ENCODE results near the gene DENND1A.

Gene DENND1A

GRCh38 chr9:123591283-123591682, 338.6 kb downstream of the DENND1A start:
- Histone ChIP-seq H3K4me2 (ENCODE audit: low read depth, low read length, poor library complexity, severe bottlenecking) (no peak overlapping the region), H3K9ac (ENCODE audit: low read depth, low read length, poor library complexity, severe bottlenecking) (no peak overlapping the region), H3K4me1 (ENCODE audit: insufficient read depth, low read length, poor library complexity, severe bottlenecking) (no peaks in the 10 kb centered on the region), H3K9me3 (ENCODE audit: insufficient read depth, low read depth, low read length) (no peaks in the 10 kb centered on the region), H3K79me2 (ENCODE audit: insufficient read depth, low read length) (no peaks in the 10 kb centered on the region), H3K36me3 (ENCODE audit: insufficient read depth, low read length) (no peaks in the 10 kb centered on the region), H4K20me1 (ENCODE audit: insufficient read depth, low read length, poor library complexity, severe bottlenecking) (no peaks in the 10 kb centered on the region), H3K9me2 (replicated peaks; ENCODE audit: low read depth, low read length) (no peaks in the 10 kb centered on the region), H2AFZ (ENCODE audit: low read length) (no peak overlapping the region), H3K4me3 (ENCODE audit: low read length, poor library complexity, severe bottlenecking) (no peak overlapping the region), H3K27me3 (ENCODE audit: insufficient read depth, low read length, poor library complexity, severe bottlenecking) (no peaks in the 10 kb centered on the region), H3F3A (ENCODE audit: low read depth) (no peaks in the 10 kb centered on the region)
- no peak for TF ChIP-seq EZH2phosphoT487 (IDR thresholded peaks at IDR 0.05; ENCODE audit: borderline replicate concordance)
- no peak for TF ChIP-seq CTCF (conservative IDR thresholded peaks at IDR 0.05; ENCODE audit: low read length)

- H3K4me2 ChIP-seq (ENCODE audit: low read depth, low read length, poor library complexity, severe bottlenecking), result no peak overlapping the region
- no peak for TF ChIP-seq EZH2phosphoT487 (IDR thresholded peaks at IDR 0.05; ENCODE audit: borderline replicate concordance)
- no peak for TF ChIP-seq CTCF (conservative IDR thresholded peaks at IDR 0.05; ENCODE audit: low read length)
Measured at GRCh38 chr9:123590499-123590898, 339.4 kb downstream of the DENND1A start.

GRCh38 chr9:123589361-123590239, 340.3 kb downstream of the DENND1A start:
- Histone ChIP-seq H3K27me3 (ENCODE audit: insufficient read depth, low read length, poor library complexity, severe bottlenecking) (no peaks in the 10 kb centered on the region), H3K4me1 (ENCODE audit: insufficient read depth, low read length, poor library complexity, severe bottlenecking) (no peaks in the 10 kb centered on the region), H3F3A (ENCODE audit: low read depth) (no peaks in the 10 kb centered on the region), H3K4me3 (ENCODE audit: low read length, poor library complexity, severe bottlenecking) (no peak overlapping the region), H3K9me2 (replicated peaks; ENCODE audit: low read depth, low read length) (no peaks in the 10 kb centered on the region), H3K4me2 (ENCODE audit: low read depth, low read length, poor library complexity, severe bottlenecking) (no peak overlapping the region), H3K36me3 (ENCODE audit: insufficient read depth, low read length) (no peaks in the 10 kb centered on the region), H3K9me3 (ENCODE audit: insufficient read depth, low read depth, low read length) (no peaks in the 10 kb centered on the region), H4K20me1 (ENCODE audit: insufficient read depth, low read length, poor library complexity, severe bottlenecking) (no peaks in the 10 kb centered on the region), H3K79me2 (ENCODE audit: insufficient read depth, low read length) (no peaks in the 10 kb centered on the region), H3K9ac (ENCODE audit: low read depth, low read length, poor library complexity, severe bottlenecking) (no peak overlapping the region), H2AFZ (ENCODE audit: low read length) (no peak overlapping the region)
- no peak for TF ChIP-seq EZH2phosphoT487 (IDR thresholded peaks at IDR 0.05; ENCODE audit: borderline replicate concordance)
- no peak for TF ChIP-seq CTCF (conservative IDR thresholded peaks at IDR 0.05; ENCODE audit: low read length)

More at GRCh38 chr9:123590499-123590898, 339.4 kb downstream of the DENND1A start:
- no peaks in the 10 kb centered on the region for H3K9me2 ChIP-seq (replicated peaks; ENCODE audit: low read depth, low read length)
- H3K36me3 ChIP-seq (ENCODE audit: insufficient read depth, low read length), result no peaks in the 10 kb centered on the region
- no peak overlapping the region for H2AFZ ChIP-seq (ENCODE audit: low read length)
- no peaks in the 10 kb centered on the region for H4K20me1 ChIP-seq (ENCODE audit: insufficient read depth, low read length, poor library complexity, severe bottlenecking)
- H3F3A ChIP-seq (ENCODE audit: low read depth), result no peaks in the 10 kb centered on the region
- no peaks in the 10 kb centered on the region for H3K79me2 ChIP-seq (ENCODE audit: insufficient read depth, low read length)
- no peak overlapping the region for H3K4me3 ChIP-seq (ENCODE audit: low read length, poor library complexity, severe bottlenecking)
- H3K27me3 ChIP-seq (ENCODE audit: insufficient read depth, low read length, poor library complexity, severe bottlenecking), result no peaks in the 10 kb centered on the region
- no peaks in the 10 kb centered on the region for H3K9me3 ChIP-seq (ENCODE audit: insufficient read depth, low read depth, low read length)
- no peak overlapping the region for H3K9ac ChIP-seq (ENCODE audit: low read depth, low read length, poor library complexity, severe bottlenecking)
- H3K4me1 ChIP-seq (ENCODE audit: insufficient read depth, low read length, poor library complexity, severe bottlenecking), result no peaks in the 10 kb centered on the region
